GM21619 (cell line): Measurements from ENCODE around the gene UMAD1.

Experiments used
- ATAC-seq: cut with Tn5 transposase; IDR thresholded peaks from one replicate; pipeline ENCODE4 v1.9.1; 2021; ENCODE audit not compliant: unreplicated experiment

The UMAD1 gene

DNA sequence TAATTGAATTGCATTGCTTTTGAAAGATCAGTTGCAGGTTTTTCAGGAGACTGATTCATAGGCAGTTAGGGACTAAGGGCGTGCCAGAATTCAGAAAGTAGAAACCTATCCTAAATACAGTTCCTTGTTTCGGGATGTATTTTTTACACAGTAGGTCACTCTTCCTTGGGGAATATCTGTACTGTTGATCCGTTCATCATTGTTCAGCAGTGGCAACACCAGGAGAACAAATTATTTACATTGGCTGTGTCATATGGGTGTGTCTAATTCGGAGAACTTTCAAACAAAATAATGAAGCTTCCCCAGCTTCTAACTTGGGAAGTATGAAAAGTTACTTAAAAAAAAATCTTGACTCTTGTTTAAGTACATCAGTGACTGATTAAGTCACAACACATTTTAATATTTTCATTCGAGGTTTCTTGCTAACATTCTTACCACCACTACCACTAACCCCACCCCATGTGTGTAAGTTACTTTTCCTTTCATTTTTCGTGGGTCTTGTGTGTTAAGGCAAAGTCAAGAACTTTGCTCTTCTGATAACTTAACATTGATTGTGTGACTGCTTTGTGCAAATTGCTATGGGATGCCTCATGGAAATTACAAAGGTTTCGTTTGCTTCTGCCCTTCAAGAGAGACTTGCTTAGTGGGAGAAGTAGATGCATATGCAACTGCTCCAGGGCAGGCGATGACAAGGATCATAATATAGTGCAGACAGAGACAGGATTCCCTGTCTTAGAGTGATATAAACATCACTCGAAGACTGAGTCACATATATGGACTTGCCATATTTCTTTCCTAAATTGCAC is 121.6 kb downstream of the UMAD1 start:
- peak; percentile 48 for ATAC-seq

- ATAC-seq = no peak
Observed at GRCh38 chr7:7764520-7765396, 124.2 kb downstream of the UMAD1 start.

DNA sequence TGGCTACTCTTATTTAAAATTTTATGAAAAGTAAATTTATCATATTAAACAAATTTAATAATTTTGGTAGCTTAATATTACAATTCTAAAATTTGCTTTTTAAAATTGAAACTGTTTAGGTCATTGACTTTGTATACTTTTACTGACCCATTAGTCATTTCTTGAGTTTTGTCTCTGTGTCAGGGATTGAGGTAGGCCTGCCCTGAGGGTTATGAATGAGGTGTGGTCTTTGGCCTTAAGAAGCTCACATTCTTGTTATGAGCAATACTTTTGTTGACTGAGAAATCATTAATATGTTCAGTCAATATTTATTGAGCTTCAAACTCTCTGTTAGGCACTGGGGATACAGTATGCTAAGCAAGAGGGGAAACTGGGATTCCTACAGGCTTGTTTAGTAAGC is 124.9 kb downstream of the UMAD1 start:
- peak; percentile 75 for ATAC-seq

GRCh38 chr7:7766671-7767070 is 126.1 kb downstream of the UMAD1 start:
- ATAC-seq = no peak

DNA sequence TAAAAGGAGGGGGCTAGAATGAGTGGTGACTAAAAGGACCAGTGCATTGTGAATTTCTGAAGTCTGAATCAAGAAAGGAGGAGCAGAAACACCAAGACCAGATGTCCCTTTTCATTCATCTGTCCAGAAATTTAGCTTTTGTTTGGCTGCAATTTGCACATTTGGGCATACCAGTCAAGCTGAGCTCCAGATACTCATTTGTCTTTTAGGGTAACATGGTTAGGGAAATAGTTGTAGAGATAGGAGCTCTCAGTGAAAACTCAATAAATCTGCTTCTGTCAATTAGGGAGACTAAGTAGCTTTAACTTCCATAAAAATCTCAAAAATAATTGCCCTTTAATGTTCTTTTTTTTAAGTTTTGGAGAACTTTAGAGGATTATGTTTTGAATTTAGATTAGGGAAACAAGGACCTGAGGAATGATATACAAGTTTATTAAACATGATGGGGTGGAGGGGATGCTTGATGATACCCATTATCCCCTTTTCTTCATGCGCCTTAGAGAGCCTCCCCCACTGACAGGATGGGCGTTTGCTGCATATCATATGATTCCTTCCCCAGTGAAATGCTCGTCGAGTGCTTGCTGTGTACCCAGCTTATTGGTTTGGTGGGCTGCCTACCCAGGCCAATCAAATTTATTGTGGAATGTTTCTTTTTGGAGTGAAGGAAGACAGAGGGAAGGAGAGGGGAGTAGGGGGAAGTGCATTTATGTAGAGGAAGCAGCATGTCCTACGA is 128.6 kb downstream of the UMAD1 start:
- ATAC-seq = no peak

DNA sequence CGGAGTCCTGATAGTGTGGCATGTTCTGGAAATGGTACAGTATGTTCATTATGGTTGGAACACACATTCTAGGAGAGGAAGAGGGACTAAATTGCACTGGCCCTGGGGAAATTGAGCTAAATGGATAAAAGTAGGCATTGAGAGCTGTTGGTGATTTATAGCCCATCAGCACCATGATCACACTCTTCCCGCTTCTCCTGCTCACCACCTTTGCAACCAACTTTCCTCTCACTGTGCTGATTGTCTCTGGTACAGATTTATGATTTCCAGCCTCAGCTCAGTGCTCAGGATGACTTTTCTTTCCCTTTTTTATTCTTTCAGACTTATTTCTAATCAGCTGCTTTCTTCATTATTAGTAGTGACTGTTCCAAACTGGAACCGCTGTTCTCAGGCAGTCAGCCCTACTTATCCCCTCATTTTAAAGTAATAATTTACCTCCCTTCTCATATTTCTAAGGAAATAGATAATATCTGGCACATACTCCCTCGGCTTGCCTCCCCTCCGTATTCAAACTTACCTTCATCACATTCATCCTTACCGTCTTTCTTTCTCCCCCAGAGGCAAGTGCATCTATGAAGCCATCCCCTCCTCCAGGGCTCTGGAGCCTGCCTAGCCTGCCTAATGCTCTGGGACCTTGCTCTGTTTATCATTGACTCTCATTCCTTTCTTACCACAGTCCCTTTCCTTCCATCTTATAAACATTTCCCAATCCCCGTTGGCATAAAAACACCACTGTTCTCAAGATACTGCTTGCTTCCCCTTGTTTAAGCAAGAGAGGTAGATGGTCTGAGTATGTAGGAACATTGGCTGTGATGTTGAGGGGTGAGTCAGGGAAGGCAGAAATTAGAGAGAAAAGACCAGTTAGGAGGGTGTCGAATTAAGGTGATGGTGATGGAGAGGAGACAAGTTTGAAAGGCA is 129.4 kb downstream of the UMAD1 start:
- no peak for ATAC-seq

- no peak for ATAC-seq
Observed at GRCh38 chr7:7771452-7771851, 130.9 kb downstream of the UMAD1 start.

DNA sequence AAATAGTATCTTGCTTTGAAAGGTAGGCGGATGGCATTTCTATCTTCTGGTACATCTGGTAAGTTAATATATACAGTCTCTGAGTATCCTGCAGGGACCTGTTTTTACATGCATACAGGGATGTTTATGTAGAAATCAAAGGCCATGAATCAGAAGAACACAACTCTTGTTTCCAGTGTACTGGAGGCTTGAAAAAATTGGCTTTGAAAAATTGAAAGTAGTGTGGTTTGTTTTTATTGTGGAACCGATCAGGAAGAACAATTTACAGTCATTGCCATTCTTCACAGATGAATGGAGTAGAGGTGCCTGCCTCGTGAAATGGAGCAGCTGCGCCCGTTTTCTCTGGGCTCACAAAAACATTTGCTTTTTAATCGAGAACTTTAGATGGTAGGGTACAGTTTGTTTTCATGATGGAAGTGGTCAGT is 131.9 kb downstream of the UMAD1 start:
- peak; percentile 54 for ATAC-seq

- no peak for ATAC-seq
Observed at GRCh38 chr7:7773334-7774309, 133.1 kb downstream of the UMAD1 start.

GRCh38 chr7:7779888-7780287 is 139.3 kb downstream of the UMAD1 start:
- ATAC-seq = no peak

DNA sequence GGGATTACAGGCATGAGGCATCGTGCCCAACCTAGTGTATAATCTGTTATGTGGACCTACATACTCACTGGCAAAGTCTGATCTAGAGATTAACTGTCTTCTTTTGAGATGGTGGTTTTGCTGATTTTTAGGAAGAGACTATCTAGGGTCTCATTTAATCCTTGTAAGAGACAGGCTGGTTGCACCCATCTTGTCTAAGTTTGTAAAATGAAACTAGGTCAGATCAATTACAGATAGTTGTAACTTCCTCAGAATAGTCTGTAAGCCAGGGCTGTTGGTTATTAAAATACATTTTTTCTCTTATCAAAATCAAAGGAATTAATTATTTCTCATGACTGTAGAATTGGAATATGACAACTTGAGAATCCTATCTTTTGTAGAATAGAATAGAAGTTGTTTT is 142.4 kb downstream of the UMAD1 start:
- ATAC-seq = no peak

GRCh38 chr7:7785344-7785973 is 144.9 kb downstream of the UMAD1 start:
- no peak for ATAC-seq

DNA sequence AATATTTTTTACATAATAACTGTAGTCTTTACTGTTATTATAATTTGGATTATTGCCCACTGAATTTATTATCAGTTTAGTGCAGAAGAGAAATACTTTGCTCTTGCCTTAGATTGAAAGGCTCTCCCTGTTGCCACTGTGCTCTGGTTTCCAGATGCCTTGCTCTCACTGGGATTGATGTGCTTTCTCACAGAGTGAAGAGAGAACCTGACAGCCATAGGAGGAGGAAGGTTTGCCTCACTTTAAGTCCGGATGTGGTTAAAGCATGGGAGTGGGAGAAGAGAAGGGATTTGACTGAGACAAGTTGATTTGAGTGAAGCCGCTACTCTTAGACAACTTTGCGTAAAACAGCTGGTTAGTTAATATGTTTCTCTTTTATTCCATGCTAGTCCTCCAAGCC is 146.0 kb downstream of the UMAD1 start:
- ATAC-seq = no peak

GRCh38 chr7:7789551-7789988 is 149.0 kb downstream of the UMAD1 start:
- peak; percentile 84 for ATAC-seq

DNA sequence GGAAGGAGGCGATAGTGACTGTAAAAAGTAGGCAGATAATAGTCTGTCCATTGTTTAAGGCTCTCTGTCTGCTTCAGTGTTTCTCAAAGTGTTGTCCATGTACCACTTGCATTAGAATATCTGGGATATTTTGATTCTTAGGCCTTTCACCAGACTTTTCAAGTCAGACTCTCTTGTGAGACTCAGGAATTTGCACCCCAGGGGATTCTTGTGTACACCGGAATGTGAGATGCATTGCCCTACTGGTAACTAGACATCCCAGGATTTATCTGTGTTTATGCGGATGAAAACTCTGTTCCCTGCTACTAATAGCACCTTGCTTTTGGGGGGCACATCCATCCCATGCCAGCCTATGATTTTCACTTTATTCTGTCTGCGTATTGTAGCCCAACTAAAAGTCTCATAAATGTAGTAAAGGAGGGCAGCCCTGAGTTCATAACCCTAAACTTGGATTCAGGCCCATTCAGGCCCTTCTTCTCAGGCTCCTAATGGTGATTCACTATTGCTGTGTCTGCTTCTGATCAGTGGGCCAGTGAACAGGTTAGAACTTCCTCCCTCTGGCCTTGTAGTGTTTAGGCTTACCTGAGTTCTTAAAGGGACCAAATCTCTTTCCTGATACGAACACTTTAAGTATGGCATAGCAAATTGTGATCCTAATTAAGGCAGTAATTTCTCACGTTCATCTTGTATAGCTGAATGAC is 149.6 kb downstream of the UMAD1 start:
- no peak for ATAC-seq

- no peak for ATAC-seq
Observed at GRCh38 chr7:7791523-7791922, 151.0 kb downstream of the UMAD1 start.

DNA sequence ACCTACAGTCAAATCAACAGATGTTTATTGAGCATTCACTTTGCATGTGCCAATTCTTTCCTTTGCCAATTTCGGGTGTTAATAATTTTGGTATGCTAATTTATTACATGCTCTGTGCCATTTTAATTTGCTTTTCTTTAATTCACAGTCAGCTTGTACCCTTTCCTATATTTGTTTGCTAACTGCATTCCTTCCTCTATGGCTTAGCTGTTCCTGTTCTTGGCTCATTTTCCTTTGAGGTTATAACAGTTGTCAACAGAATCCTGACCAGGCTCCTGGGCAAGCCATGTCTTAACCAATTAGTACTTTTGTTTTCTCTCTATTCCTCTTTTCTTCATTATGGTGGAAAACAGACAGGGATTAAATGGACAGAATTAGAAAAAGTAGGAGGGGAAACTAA is 151.5 kb downstream of the UMAD1 start:
- no peak for ATAC-seq

- no peak for ATAC-seq
Observed at GRCh38 chr7:7793249-7793648, 152.7 kb downstream of the UMAD1 start.
